Astrocyte (in vitro differentiated cells and primary cell): ENCODE data around the gene ASB13. TPM values are rescaled to one million over a fixed set of nuclear protein-coding genes. Genes with fewer than 3 reads are reported as not detected.

Experiments used
- DNase-seq: peaks from one replicate; pipeline ENCODE4 v3.0.0-alpha.2; 2010; ENCODE audit warnings: low read depth
- FAIRE-seq: peaks from 2 replicates; lab custom pipeline; 2011; peaks lifted over from hg19 to GRCh38; lab: Jason Lieb, UNC
- H2AFZ ChIP-seq: 2 replicates; pipeline ENCODE4 v1.6.0; 2012; ENCODE audit warnings: low read depth, low read length, inconsistent platforms
- H3K27ac ChIP-seq: 2 replicates; pipeline ENCODE4 v1.5.1; 2011; ENCODE audit warnings: low read depth, low read length, inconsistent platforms
- H3K27me3 ChIP-seq: 2 replicates; pipeline ENCODE4 v1.6.0; 2011; ENCODE audit warnings: low read length, inconsistent platforms; ENCODE audit not compliant: insufficient read depth
- H3K36me3 ChIP-seq: 2 replicates; pipeline ENCODE4 v1.5.1; 2011; ENCODE audit warnings: low read length, inconsistent platforms; ENCODE audit not compliant: insufficient read depth
- H3K4me1 ChIP-seq: 2 replicates; pipeline ENCODE4 v1.5.1; 2011; ENCODE audit warnings: low read length, inconsistent platforms; ENCODE audit not compliant: insufficient read depth
- H3K4me2 ChIP-seq: 2 replicates; pipeline ENCODE4 v1.6.0; 2012; ENCODE audit warnings: low read length, inconsistent platforms
- H3K4me3 ChIP-seq: 2 replicates; pipeline ENCODE4 v1.5.1; 2011; ENCODE audit warnings: low read depth, mild to moderate bottlenecking, low read length, inconsistent platforms; ENCODE audit not compliant: insufficient read depth
- H3K79me2 ChIP-seq: 2 replicates; pipeline ENCODE4 v1.6.0; 2012; ENCODE audit warnings: mild to moderate bottlenecking, low read length, inconsistent platforms; ENCODE audit not compliant: insufficient read depth
- H3K9ac ChIP-seq: 2 replicates; pipeline ENCODE4 v1.6.0; 2012; ENCODE audit warnings: mild to moderate bottlenecking, low read length, inconsistent platforms
- H3K9me3 ChIP-seq: 2 replicates; pipeline ENCODE4 v1.5.1; 2012; ENCODE audit warnings: low read depth, mild to moderate bottlenecking, low read length, inconsistent platforms; ENCODE audit not compliant: insufficient read depth
- H4K20me1 ChIP-seq: 2 replicates; pipeline ENCODE4 v1.6.0; 2012; ENCODE audit warnings: low read length, inconsistent platforms; ENCODE audit not compliant: insufficient read depth
- H3K27ac Mint-ChIP-seq: one replicate; pipeline ENCODE4 v1.8.0; 2021; ENCODE audit warnings: mild to moderate bottlenecking, mixed read lengths; ENCODE audit not compliant: unreplicated experiment
- H3K27me3 Mint-ChIP-seq: one replicate; pipeline ENCODE4 v1.8.0; 2021; ENCODE audit warnings: low read depth, mixed read lengths; ENCODE audit not compliant: unreplicated experiment
- H3K36me3 Mint-ChIP-seq: one replicate; pipeline ENCODE4 v1.8.0; 2021; ENCODE audit warnings: low read depth, mixed read lengths; ENCODE audit not compliant: unreplicated experiment
- H3K4me1 Mint-ChIP-seq: one replicate; pipeline ENCODE4 v1.8.0; 2021; ENCODE audit warnings: low read depth, mixed read lengths; ENCODE audit not compliant: unreplicated experiment
- H3K4me3 Mint-ChIP-seq: one replicate; pipeline ENCODE4 v1.8.0; 2021; ENCODE audit warnings: mild to moderate bottlenecking, moderate library complexity, mixed read lengths; ENCODE audit not compliant: unreplicated experiment
- H3K9me3 Mint-ChIP-seq: one replicate; pipeline ENCODE4 v1.8.0; 2021; ENCODE audit warnings: mild to moderate bottlenecking, mixed read lengths; ENCODE audit not compliant: unreplicated experiment
- CTCF ChIP-seq: IDR thresholded peaks from 2 replicates; pipeline ENCODE4 v1.5.1; 2011; ENCODE audit warnings: low read depth, mild to moderate bottlenecking, inconsistent platforms, low read length, moderate library complexity; ENCODE audit not compliant: insufficient read depth
- EZH2 ChIP-seq: IDR thresholded peaks from 2 replicates; pipeline ENCODE4 v1.6.1; 2012; ENCODE audit warnings: mild to moderate bottlenecking, low read length, inconsistent platforms; ENCODE audit not compliant: insufficient read depth
- total RNA-seq: library from RNA; stranded (reverse); gene quantifications from 2 replicates; pipeline ENCODE4 v1.2.1, GENCODE V29; 2021

The ASB13 gene
- total RNA-seq, 1 donor from 2014 or later: 4.8 TPM

GRCh38 chr10:5627486-5628044, 38.8 kb downstream of the ASB13 start:
- DNase-seq: no peak
- no peaks in the 10 kb centered on the region for H3K9me3 Mint-ChIP-seq
- no peaks in the 10 kb centered on the region for H3K36me3 ChIP-seq
- peaks cover 10% of the 10 kb centered on the region for H3K4me1 Mint-ChIP-seq
- H3K4me3 ChIP-seq: no peak overlapping the region
- H3K27me3 Mint-ChIP-seq: peaks cover 2% of the 10 kb centered on the region
- no peak overlapping the region for H2AFZ ChIP-seq
- no peaks in the 10 kb centered on the region for H3K27me3 ChIP-seq
- no peak overlapping the region for H3K4me3 Mint-ChIP-seq
- no peaks in the 10 kb centered on the region for H3K36me3 Mint-ChIP-seq
- no peak overlapping the region for H3K27ac ChIP-seq
- TF ChIP-seq CTCF: no peak
- TF ChIP-seq EZH2: no peak
- H3K79me2 ChIP-seq: no peaks in the 10 kb centered on the region
- H3K4me2 ChIP-seq: no peak overlapping the region
- no peaks in the 10 kb centered on the region for H3K9me3 ChIP-seq
- H3K27ac Mint-ChIP-seq: no peak overlapping the region
- no peaks in the 10 kb centered on the region for H4K20me1 ChIP-seq
- no peak for FAIRE-seq
- H3K4me1 ChIP-seq: peaks cover 6% of the 10 kb centered on the region
- no peak overlapping the region for H3K9ac ChIP-seq

- no peaks in the 10 kb centered on the region for H3K9me3 ChIP-seq
- no peak overlapping the region for H2AFZ ChIP-seq
- H4K20me1 ChIP-seq: no peaks in the 10 kb centered on the region
- DNase-seq (no peak), FAIRE-seq (no peak)
- Mint-ChIP-seq H3K27me3 (peaks cover 2% of the 10 kb centered on the region), H3K9me3 (no peaks in the 10 kb centered on the region), H3K4me1 (peaks cover 7% of the 10 kb centered on the region), H3K4me3 (no peak overlapping the region), H3K36me3 (no peaks in the 10 kb centered on the region), H3K27ac (no peak overlapping the region)
- H3K36me3 ChIP-seq: no peaks in the 10 kb centered on the region
- no peak overlapping the region for H3K27ac ChIP-seq
- peaks cover 6% of the 10 kb centered on the region for H3K4me1 ChIP-seq
- TF ChIP-seq CTCF: no peak
- no peak for TF ChIP-seq EZH2
- no peak overlapping the region for H3K9ac ChIP-seq
- no peak overlapping the region for H3K4me2 ChIP-seq
- H3K79me2 ChIP-seq: no peaks in the 10 kb centered on the region
- H3K27me3 ChIP-seq: no peaks in the 10 kb centered on the region
- no peak overlapping the region for H3K4me3 ChIP-seq
These were observed 40.2 kb downstream of the ASB13 start for GRCh38 chr10:5625992-5626777.

GRCh38 chr10:5624701-5625100, 41.7 kb downstream of the ASB13 start:
- Histone ChIP-seq H3K27ac (no peak overlapping the region), H3K4me3 (no peak overlapping the region), H4K20me1 (no peaks in the 10 kb centered on the region), H3K9ac (no peak overlapping the region), H3K9me3 (no peaks in the 10 kb centered on the region), H3K27me3 (no peaks in the 10 kb centered on the region), H3K4me2 (no peak overlapping the region), H2AFZ (no peak overlapping the region), H3K79me2 (no peaks in the 10 kb centered on the region), H3K36me3 (no peaks in the 10 kb centered on the region), H3K4me1 (peaks cover 8% of the 10 kb centered on the region)
- no peaks in the 10 kb centered on the region for H3K9me3 Mint-ChIP-seq
- peaks cover 2% of the 10 kb centered on the region for H3K27me3 Mint-ChIP-seq
- no peak overlapping the region for H3K27ac Mint-ChIP-seq
- no peaks in the 10 kb centered on the region for H3K36me3 Mint-ChIP-seq
- FAIRE-seq (no peak), DNase-seq (no peak)
- no peak overlapping the region for H3K4me3 Mint-ChIP-seq
- TF ChIP-seq CTCF (no peak), EZH2 (no peak)
- H3K4me1 Mint-ChIP-seq: peaks cover 11% of the 10 kb centered on the region
